Activated naive CD4-positive, alpha-beta T cell treated with anti-CD3 and anti-CD28 coated beads for 36 hours (primary cell): ENCODE data around the gene MEST. TPM values are rescaled to one million over a fixed set of nuclear protein-coding genes. Genes with fewer than 3 reads are reported as not detected.
"Not testable (repeated sequence)": the region's sequence is repeated elsewhere in the genome, so short reads cannot be mapped to it uniquely, and the experiment has no call there.

ENCODE experiments used
- CTCF ChIA-PET: fragments of 350-600 bp; sonication (Branson Sonifier 250); formaldehyde crosslinking; loops from one replicate; lab custom pipeline; 2021; ENCODE audit warnings: antibody characterized with exemption; lab: Charles Lee
- DNase-seq: peaks from one replicate; pipeline ENCODE4 v3.0.0-alpha.2; 2020
- H3K27ac Mint-ChIP-seq: one replicate; pipeline ENCODE4 v1.8.0; 2021; ENCODE audit warnings: mild to moderate bottlenecking, mixed read lengths
- H3K27me3 Mint-ChIP-seq: one replicate; pipeline ENCODE4 v1.8.0; 2021; ENCODE audit warnings: low read depth, mixed read lengths
- H3K36me3 Mint-ChIP-seq: one replicate; pipeline ENCODE4 v1.8.0; 2021; ENCODE audit warnings: low read depth, mixed read lengths
- H3K4me1 Mint-ChIP-seq: one replicate; pipeline ENCODE4 v1.8.0; 2021; ENCODE audit warnings: low read depth, mixed read lengths
- H3K4me3 Mint-ChIP-seq: one replicate; pipeline ENCODE4 v1.8.0; 2021; ENCODE audit warnings: mild to moderate bottlenecking, moderate library complexity, mixed read lengths
- H3K9me3 Mint-ChIP-seq: one replicate; pipeline ENCODE4 v1.8.0; 2021; ENCODE audit warnings: mixed read lengths
- intact Hi-C: fragments of 100-400 bp; cut with micrococcal nuclease; formaldehyde crosslinking; loops from one replicate; pipeline ENCODE4 v1.15.1; 2023
- microRNA-seq: library from miRNA; unstranded; fragments of <30 nt; microRNA quantifications from one replicate; pipeline ENCODE4 v1.2.0, GENCODE V29; 2022; ENCODE audit warnings: borderline microRNAs expressed, borderline replicate concordance
- total RNA-seq, 2 experiments: library from RNA; stranded (reverse); gene quantifications; one replicate each; pipeline ENCODE4 v1.2.3, GENCODE V29; 2021

The MEST gene
- total RNA-seq, 2 experiments from 2014 or later = 1.4 to 1.6 TPM

DNA sequence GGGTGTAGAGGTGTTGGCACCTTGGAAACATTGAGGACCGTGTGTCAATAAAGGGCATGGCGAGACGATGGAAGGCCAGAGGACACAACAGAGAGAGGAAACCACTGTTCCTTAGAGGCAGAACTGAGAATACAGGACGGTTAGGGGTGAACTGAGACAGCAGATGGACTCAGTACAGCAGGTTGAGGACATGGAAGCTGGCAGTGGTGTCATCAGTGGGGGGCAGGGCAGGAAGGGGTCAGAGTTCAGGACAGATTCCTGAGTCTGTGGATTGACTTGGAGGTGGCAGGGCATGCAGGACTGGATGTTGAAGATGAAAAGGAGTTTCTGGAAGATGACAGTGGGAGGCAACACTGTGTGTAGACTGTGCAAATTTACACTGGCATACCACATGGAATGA, 50.4 kb downstream of the MEST start:
- CTCF ChIA-PET, H3K4me3 Mint-ChIP-seq, H3K36me3 Mint-ChIP-seq, H3K27me3 Mint-ChIP-seq, H3K27ac Mint-ChIP-seq, H3K4me1 Mint-ChIP-seq, DNase-seq, H3K9me3 Mint-ChIP-seq, intact Hi-C loops: not testable (repeated sequence)

DNA sequence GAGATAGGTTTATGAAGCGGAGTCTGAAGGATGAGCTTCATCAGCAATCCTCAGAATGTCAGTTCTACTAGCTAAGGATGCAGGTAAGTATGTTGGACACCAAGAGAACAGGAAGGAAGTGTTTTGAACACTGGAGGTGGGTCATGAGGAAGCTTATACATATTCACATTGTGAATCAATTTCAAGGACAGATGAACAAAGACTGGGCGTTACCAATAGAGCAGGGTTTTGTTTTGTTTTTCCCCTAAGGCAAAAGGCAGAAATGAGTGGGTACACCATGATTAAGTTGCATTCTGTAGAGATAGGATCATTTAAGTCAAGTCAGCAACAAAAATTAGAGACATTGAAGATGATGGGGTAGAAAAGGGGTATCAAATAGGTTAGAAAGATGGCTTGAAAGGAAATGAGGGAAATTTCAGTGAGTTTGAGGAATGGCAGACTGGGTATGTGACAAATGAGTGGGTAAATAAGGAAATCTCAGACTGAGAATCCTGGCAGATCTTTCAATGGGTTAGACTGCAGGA, 51.7 kb downstream of the MEST start:
- no peak overlapping the region for H3K27ac Mint-ChIP-seq
- DNase-seq = no peak
- no peak overlapping the region for H3K4me3 Mint-ChIP-seq
- H3K36me3 Mint-ChIP-seq = peaks cover 1% of the 10 kb centered on the region
- H3K27me3 Mint-ChIP-seq = no peaks in the 10 kb centered on the region
- intact Hi-C loops = no loop called here
- CTCF ChIA-PET = no interaction called here
- H3K4me1 Mint-ChIP-seq = no peaks in the 10 kb centered on the region
- no peaks in the 10 kb centered on the region for H3K9me3 Mint-ChIP-seq

- Mint-ChIP-seq H3K4me3 (no peak overlapping the region), H3K27me3 (no peaks in the 10 kb centered on the region), H3K27ac (no peak overlapping the region), H3K9me3 (no peaks in the 10 kb centered on the region), H3K4me1 (no peaks in the 10 kb centered on the region), H3K36me3 (peaks cover 5% of the 10 kb centered on the region)
- CTCF ChIA-PET = no interaction called here
- intact Hi-C loops = no loop called here
- DNase-seq = no peak
Observed at GRCh38 chr7:130544356-130544755, 52.5 kb downstream of the MEST start.

- CTCF ChIA-PET = interaction anchor here (0.6 kb wide), 1 partner anchor 15 kb away, joined by 3 read pairs; no protein-coding TSS in a partner anchor
- Mint-ChIP-seq H3K27ac (no peak overlapping the region), H3K36me3 (peaks cover 12% of the 10 kb centered on the region), H3K27me3 (no peaks in the 10 kb centered on the region), H3K9me3 (no peaks in the 10 kb centered on the region), H3K4me3 (no peak overlapping the region), H3K4me1 (no peaks in the 10 kb centered on the region)
- intact Hi-C loops = no loop called here
- DNase-seq = no peak
Observed at GRCh38 chr7:130553398-130554029, 61.6 kb downstream of the MEST start.

GRCh38 chr7:130554481-130554880, 62.6 kb downstream of the MEST start:
- no peak overlapping the region for H3K4me3 Mint-ChIP-seq
- no peaks in the 10 kb centered on the region for H3K9me3 Mint-ChIP-seq
- no peak overlapping the region for H3K27ac Mint-ChIP-seq
- H3K27me3 Mint-ChIP-seq = no peaks in the 10 kb centered on the region
- intact Hi-C loops = no loop called here
- no peak for DNase-seq
- peaks cover 8% of the 10 kb centered on the region for H3K36me3 Mint-ChIP-seq
- H3K4me1 Mint-ChIP-seq = no peaks in the 10 kb centered on the region
- CTCF ChIA-PET = interaction anchor here (0.6 kb wide), 1 partner anchor 16 kb away, joined by 3 read pairs; no protein-coding TSS in a partner anchor

Small RNAs within 50 kb of the gene (microRNA-seq; reads per million reads assigned to microRNA genes)
- 625 reads per million, percentile 81 among the genes with 10 or more reads in this experiment for gene MIR335

Other genes starting within 250 kb of the MEST start
- not detected for gene CPA2, start 225.2 kb upstream of the MEST start, total RNA-seq
- not detected for gene CPA4, start 198.9 kb upstream of the MEST start, total RNA-seq
- gene CPA5, start 147.3 kb upstream of the MEST start, total RNA-seq = under 1 TPM; 0.74 to 0.88 TPM
- gene CPA1, start 111.6 kb upstream of the MEST start, total RNA-seq = not detected
- gene CEP41, start 51.1 kb upstream of the MEST start, total RNA-seq = 10 to 100 TPM; 16.0 to 18.2 TPM
- gene COPG2, start 176.7 kb downstream of the MEST start, total RNA-seq = 10 to 100 TPM; 32.7 to 35.7 TPM
- gene TSGA13, start 194.5 kb downstream of the MEST start, total RNA-seq = not detected
- gene KLF14, start 242.1 kb downstream of the MEST start, total RNA-seq = not detected